Ovary (tissue), 3 donors: ENCODE results near the gene ALDH2.
A peak's percentile ranks its signal among the peaks of the same experiment; 100 is the strongest.

Experiments
- CTCF ChIP-seq, 3 donors: fragments of 450-650 bp in 2 of 3; fragments of 200-600 bp in 1 of 3; IDR thresholded peaks; one replicate each; pipeline versions ENCODE4 v1.5.1 to v1.8.0; 2016 to 2022; ENCODE audit warnings: antibody characterized with exemption in 3 of 3, mild to moderate bottlenecking in 1 of 3
- EP300 ChIP-seq: sonication (generic); formaldehyde crosslinking; IDR thresholded peaks from one replicate; pipeline ENCODE4 v1.6.1; 2017; ENCODE audit warnings: antibody characterized with exemption
- donor health status: DM: no; HTN: no; CAD: no.

GRCh38 chr12:111812881-111813741 lies 46.4 kb downstream of the ALDH2 start:
- TF ChIP-seq EP300 (no peak), CTCF (IDR thresholded peaks at IDR 0.05) (peak; percentile 82 to 91 (median 86))
